Measurements from ENCODE around the gene RASGRP2. TPM values are rescaled to one million over a fixed set of nuclear protein-coding genes. Genes with fewer than 3 reads are reported as not detected.

Gene RASGRP2
- total RNA-seq, 1 donor from 2014 or later: 38.4 TPM

GRCh38 chr11:64724863-64725532 lies 18.9 kb downstream of the RASGRP2 start:
- no peak for DNase-seq
- intact Hi-C loops (cut with DNase I): loop anchor here (5.0 kb wide), 1 partner anchor 38 kb away; no protein-coding TSS in a partner anchor
- ATAC-seq (ENCODE audit: poor library complexity): no peak

DNA sequence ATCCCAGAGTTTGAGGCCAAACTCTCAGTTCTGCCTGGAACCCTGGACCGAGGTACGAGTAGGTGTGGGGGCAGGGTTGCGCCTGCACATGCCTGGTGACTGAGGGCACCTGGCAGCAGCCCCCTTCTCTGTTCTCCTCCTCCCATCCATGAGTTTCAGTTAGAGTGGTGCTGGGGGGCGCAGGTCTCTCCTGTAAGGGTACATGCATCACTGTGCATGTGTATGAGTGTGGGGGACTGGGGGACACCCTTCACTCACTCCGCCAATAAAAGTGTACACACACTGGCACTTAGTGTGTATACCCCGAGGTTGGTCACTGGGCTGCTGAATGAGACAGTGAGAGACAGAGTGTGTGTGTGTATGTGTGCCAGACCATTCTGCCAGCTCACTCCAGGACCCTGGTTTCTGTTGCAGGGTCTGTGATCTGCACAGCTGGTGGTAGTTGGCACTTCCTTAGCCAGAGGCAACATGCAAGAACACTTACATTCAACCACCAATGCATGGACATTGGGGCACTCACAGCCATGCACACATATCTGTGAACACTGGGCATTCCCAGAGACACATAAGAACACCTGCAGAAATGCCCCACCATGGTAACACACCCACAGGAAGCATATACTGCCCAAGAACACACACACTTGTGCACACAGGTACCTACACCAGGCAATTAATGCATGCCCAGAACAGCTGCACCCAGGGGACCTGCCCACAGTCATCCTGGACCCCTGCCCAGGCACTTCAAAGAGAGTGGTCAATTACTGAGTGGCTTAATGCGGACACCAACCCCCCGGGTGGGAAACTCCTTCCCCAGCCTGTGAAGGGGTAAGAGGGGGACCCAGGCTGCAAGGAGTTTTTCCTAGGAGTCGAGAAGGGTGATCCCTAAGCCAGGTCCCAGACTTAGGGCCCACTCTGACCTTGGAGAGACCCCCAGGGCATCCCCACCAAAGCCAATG lies 19.8 kb downstream of the RASGRP2 start:
- ATAC-seq (ENCODE audit: poor library complexity): no peak
- no peak for DNase-seq
- intact Hi-C loops (cut with DNase I): loop anchor here (5.0 kb wide), 1 partner anchor 37 kb away; no protein-coding TSS in a partner anchor

DNA sequence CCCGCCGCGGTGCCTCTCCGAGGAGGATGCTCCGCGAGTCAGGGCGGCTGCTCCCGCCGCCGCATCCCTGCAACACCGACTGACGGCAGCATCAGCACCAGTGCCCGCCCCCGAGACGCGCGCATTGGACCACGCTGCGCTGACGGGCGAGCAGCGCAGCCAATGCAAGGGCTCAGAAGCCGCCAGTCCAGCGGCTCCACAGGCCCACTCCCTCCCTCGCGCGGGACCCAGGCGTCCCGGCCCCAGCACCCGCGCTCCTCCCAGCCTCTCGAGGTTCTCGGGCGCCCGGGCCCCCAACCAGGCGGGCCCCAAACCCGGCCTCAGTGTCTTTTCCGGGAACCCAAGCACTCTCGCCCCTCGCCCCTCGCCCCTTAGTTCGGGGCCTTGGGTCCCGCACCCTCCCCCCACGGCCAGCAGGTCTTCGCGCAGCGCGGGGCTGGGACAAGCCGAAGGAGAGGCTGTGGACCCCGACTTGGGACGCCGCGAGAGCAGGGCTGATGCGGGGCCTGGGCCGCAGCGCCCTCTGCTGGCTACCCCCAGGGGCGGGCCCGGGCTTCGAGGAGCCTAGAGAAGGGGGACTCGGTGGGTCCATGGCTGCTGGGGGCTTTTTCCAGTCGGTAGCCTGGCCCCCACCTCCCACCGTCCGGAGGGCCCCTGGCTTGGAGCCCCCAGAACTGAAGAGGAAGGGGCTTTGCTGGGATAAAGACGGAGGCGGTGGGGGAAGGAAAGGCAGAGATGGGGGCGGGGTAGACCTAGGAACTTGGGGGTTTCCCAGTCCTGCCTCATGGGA lies 20.6 kb downstream of the RASGRP2 start, which contains the start of gene NRXN2:
Gene NRXN2, minus strand, starts transcription at position 81 of the 790 bp plus-strand sequence. CDS start 9,498 bp downstream, outside the sequence.
- intact Hi-C loops (cut with DNase I): loop anchor here (5.0 kb wide), 1 partner anchor 36 kb away; no protein-coding TSS in a partner anchor
- ATAC-seq (ENCODE audit: poor library complexity): peak; percentile 98
- peak; percentile 92 for DNase-seq

DNA sequence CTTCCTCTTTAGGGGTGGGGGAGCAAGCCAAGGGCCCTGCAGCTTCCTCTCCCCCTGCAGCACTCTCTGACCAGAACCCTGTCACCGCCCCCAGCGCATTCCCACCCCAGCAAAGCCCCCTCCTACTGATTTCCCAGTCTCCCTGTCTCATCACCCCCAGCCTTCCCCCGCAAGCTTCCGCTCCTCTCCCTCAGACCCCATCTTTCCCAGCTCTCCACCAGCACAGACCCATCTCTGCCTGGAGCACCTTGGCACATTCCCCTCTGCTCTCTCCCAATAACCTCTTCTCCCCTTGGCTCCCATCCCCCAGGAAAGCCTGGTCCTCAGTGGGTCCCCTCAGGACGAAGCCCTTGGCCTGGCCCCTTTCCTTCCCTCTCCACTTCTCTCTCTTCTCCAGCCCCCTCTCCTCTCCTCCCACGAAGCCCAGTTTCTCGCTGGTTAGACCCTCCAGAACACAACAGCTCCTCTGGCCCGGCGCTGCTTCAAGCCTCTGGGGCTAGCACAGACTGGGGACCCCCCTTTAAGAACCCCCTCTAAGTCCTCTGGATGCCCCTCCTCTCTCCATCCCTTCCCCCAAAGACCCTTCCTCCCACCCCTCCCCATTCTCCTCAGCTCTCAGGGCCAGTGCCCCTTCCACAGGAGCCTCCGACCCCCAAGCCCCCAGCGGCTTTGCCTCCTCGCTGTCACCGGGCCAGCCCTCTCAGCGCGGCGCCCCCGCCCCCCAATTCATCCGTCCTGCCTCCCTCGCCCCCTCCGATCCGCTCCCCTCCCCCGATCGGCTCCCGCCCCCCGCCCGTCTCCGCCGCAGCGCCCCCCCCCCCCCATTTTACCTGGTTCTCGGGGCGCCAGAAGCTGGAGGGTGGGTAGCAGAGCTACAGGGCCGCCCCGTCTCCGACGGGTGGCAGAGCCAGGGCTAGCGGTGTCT lies 21.5 kb downstream of the RASGRP2 start:
- no peak for DNase-seq
- intact Hi-C loops (cut with DNase I): loop anchor here (5.0 kb wide), 1 partner anchor 35 kb away; no protein-coding TSS in a partner anchor
- ATAC-seq (ENCODE audit: poor library complexity): no peak

DNA sequence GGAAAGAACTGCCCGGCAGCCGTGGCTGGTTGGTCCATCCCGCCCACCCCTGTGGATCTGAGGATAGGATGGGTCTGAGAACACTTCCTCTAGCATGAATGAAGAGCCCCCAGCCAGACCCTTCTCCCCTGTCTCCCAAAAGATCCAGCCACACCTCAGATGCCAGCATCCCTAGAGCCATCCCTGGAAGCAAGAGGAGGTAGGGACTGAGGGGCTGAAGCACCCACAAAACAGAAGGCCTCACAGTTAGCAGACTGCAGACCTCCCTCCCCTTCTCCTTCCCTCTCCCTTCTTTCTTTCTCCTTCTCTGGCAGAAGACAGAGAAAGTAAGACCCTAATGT lies 22.6 kb downstream of the RASGRP2 start:
- DNase-seq (no peak), ATAC-seq (ENCODE audit: poor library complexity) (no peak)
- intact Hi-C loops (cut with DNase I): loop anchor here (5.0 kb wide), 1 partner anchor 34 kb away; no protein-coding TSS in a partner anchor

- intact Hi-C loops (cut with DNase I): loop anchor here (5.0 kb wide), 1 partner anchor 33 kb away; no protein-coding TSS in a partner anchor
- no peak for DNase-seq
Observed at GRCh38 chr11:64720640-64721358, 23.1 kb downstream of the RASGRP2 start.

GRCh38 chr11:64720167-64720566 lies 23.8 kb downstream of the RASGRP2 start:
- ATAC-seq (ENCODE audit: poor library complexity) (no peak), DNase-seq (no peak)
- intact Hi-C loops (cut with DNase I): loop anchor here (5.0 kb wide), 1 partner anchor 33 kb away; no protein-coding TSS in a partner anchor

More at GRCh38 chr11:64720640-64721358, 23.1 kb downstream of the RASGRP2 start:
- ATAC-seq (ENCODE audit: poor library complexity): no peak

DNA sequence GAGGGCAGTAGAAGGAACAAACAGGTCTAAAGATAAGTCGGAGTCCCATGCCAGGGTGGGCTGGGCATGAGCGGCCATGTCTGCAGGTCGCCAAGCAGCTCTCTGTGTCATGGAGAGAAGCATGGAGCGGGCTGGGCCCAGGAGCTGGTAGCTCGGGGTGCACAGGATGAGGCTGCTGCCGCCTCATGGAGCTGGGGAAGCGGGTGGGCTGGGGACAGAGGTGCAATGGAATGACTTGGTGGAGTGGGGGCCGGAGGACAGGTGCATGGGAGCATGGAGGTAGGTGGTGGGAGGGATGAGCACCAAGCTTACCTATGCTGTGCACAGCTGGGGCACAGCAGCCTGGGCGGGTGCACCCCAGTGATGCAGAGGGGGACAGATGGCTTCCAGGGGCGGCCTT lies 24.5 kb downstream of the RASGRP2 start:
- DNase-seq (no peak), ATAC-seq (ENCODE audit: poor library complexity) (no peak)
- intact Hi-C loops (cut with DNase I): no loop called here

- ATAC-seq (ENCODE audit: poor library complexity) (no peak), DNase-seq (no peak)
- intact Hi-C loops (cut with DNase I): no loop called here
Observed at GRCh38 chr11:64718780-64719124, 25.2 kb downstream of the RASGRP2 start.

DNA sequence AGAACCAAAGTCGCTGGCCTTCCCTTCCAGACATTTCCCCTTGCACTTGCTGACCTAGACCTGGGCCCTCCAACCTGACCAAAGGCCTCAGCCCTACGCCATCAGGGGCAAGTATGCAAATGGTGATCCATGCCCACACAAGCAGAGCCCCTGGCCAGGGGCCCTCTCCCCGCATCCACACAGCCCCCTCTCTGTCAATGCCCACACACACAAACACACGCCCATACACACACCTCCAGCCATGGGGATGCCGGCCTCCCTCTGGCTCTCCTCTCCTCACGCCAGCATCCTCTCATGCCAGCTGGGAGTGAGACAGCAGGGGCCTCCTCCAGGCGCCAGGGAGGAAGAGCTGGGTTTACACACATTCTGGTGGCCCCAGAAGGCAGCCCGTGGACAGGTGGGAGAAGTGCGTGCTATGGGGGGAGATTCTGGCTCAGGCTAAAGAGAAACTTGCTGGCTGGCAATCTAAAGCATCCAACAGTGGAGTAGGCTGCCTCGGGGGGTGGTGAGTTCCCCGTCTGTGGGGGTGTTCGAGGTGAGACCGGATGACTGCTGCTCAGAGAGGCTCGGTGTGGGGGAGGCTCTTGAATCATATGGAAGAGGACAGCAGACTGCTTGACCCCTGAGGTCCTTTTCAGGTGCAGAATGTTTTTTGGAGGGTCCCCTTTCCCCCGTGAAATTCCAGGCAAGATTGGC lies 25.7 kb downstream of the RASGRP2 start:
- no peak for DNase-seq
- no peak for ATAC-seq (ENCODE audit: poor library complexity)
- intact Hi-C loops (cut with DNase I): no loop called here

DNA sequence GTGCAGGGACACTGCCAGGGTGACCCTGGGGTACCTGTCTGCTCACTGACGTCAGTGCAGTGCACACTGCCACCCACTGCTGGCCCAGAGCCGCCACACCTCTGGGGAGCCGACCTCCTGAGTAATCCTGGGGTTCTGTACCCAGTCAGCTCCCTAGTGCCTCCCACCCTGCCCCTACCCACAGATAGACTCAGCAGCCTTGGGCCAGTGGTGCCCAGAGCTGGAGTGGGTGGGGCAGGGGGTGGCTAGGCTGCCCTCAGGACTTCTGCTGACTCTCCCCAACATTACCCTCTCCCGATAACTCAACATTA lies 26.7 kb downstream of the RASGRP2 start:
- intact Hi-C loops (cut with DNase I): no loop called here
- ATAC-seq (ENCODE audit: poor library complexity) (no peak), DNase-seq (no peak)

DNA sequence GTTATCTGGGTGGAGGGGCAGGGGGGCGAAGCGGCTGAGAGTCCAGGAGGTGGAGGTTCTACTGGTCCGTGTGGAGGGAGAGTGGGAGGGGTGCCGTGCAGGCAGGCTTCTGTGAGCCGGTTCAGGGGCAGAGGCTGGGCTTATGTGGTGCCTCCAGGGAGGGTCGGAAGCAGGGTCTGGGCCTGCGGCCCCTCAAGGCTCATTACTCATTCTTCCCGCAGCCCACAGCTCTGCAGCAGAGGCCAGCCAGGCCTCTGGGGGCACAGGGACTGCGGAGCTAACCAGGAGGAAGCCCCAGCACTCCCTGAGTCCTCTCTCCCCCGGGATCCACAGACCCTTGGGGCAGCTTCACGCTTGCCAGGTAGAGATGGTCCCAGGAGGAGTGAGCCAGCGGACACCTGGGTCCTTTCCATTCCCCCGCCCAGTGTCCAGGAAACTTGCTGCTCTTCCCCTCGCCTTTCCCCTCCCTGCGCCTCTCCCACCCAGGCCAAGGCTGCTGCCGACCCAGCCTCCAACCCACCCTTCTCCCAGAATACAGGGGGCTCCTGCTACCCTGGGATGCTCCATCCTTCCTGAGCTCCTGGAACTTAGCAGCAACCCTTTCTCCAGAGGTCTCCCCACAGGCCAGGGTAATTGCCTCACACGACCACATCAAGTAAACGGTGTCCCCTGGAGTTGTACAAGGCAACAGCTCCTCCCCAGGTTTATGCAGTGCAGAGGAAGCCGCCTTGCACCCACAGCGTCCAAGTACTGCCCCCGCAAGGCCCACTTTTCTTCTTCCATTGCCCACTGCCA lies 27.3 kb downstream of the RASGRP2 start:
- DNase-seq (no peak), ATAC-seq (ENCODE audit: poor library complexity) (no peak)
- intact Hi-C loops (cut with DNase I): no loop called here

DNA sequence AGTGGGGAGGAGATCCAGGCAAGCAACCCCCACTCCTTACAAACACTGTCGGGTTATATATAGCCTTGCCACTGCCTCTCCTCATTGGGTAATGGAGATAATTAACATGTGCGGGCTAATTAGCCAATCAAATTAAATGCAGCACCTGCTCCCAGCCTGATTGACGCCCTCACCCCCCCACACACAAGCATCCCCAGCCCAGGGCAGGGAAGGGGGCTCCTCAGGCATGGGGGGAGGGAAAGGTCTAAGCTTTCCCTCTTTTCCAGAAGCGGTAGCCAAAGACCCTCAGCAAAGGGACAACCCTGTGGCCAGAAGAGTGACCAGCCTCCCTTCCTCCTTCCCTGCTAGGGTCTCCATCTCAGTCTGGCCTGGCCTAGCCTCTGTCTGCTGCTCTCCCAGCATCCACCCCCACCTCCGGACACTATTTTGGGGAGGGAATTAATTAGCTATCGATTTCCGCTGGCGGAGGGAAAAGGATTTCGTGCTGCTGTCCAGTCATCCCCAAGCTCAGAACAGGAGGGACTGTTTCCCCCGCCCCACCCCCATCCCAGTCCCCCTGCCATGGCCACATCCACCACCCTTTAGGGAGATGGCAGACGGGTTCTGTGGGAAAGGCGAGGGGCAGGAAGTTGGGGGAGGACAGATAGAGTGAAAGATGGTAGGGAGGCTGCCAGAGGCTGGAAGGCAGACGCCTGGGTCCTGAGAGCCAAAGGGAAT lies 28.0 kb downstream of the RASGRP2 start:
- DNase-seq (no peak), ATAC-seq (ENCODE audit: poor library complexity) (no peak)
- intact Hi-C loops (cut with DNase I): no loop called here

DNA sequence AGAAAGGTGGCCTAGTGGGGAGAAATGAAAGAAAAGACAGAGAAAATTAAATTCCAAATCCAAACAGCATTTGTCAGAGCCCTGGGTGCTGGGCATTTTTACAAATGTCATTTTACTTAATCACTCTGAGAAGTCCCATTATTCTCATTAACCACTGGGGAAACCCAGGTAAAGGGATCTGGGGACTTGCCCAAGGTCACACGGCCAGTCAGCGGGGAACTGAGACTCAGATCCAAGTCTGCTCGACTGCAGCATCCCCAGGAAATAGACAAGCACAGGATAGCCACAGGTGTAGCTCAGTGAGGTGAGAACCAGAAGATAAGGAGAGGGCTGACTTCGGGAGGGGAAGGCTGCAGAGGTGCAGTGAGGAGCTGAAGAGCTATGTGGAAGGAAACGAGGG lies 28.8 kb downstream of the RASGRP2 start:
- intact Hi-C loops (cut with DNase I): no loop called here

DNA sequence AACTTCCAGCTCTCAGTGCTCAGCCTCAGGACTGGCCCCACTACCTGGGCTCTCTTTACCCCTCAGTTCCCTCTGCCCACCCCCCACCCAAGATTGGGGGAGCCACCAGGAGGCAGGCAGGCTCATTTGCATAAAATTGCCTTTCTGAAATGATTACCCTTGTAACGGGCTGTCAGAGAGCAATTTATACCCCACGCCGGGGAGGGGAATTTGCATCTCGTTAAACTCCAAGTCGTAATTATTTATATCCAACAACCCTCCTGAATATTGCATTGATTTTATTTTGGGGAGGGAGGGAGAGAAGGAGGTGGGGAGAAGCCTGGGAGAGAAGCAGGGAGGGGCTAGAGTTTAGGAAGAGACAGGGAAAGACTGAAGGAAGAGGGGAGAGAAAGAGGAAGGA lies 29.3 kb downstream of the RASGRP2 start:
- intact Hi-C loops (cut with DNase I): no loop called here
- no peak for DNase-seq
- ATAC-seq (ENCODE audit: poor library complexity): no peak

More for the DNA sequence above, 28.8 kb downstream of the RASGRP2 start:
- DNase-seq: no peak
- ATAC-seq (ENCODE audit: poor library complexity): no peak
